ENCODE results near the gene CCSER1.
"Not testable (repeated sequence)": the region's sequence is repeated elsewhere in the genome, so short reads cannot be mapped to it uniquely, and the experiment has no call there.

DNA sequence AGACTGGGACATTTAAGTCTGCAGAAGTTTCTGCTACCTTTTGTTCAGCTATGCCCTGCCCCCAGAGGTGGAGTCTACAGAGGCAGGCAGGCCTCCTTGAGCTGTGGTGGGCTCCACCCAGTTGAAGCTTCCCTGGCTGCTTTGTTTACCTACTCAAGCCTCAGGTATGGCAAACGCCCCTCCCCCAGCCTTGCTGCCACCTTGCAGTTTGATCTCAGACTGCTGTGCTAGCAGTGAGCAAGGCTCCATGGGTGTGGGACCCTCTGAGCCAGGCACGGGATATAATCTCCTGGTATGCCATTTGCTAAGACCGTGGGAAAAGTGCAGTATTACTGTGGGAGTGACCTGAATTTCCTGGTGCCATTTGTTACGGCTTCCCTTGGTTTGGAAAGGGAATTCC, 1026.8 kb downstream of the CCSER1 start:
- TF ChIP-seq POLR2A, POLR2AphosphoS5 (IDR thresholded peaks at IDR 0.05; ENCODE audit: low read depth, low read length): not testable (repeated sequence)
